ENCODE results near the gene ACOXL. TPM values are rescaled to one million over a fixed set of nuclear protein-coding genes. Genes with fewer than 3 reads are reported as not detected.

The ACOXL gene
- polyA plus RNA-seq, 2 donors, result not detected

DNA sequence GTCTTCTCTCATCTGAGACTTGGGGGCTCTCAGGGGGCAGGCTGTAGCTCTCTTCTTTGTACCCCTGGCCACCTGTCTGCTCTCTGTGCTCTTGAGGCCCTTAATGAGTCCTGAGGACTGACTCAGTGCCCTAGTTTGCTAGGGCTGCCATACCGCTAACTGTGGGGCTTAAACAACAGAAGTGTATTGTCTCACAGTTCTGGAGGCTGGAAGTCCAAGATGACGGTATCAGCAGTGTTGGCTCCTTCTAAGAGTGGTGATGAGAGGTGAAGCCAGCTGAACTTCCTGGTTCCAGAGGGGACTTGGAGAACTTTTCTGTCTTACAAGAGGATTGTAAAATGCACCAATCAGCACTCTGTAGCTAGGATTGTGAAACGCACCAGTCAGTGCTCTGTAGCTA, 67.0 kb downstream of the ACOXL start:
- 94 to 100% methylated on average over 3 of the region's 3 CpGs for WGBS, 2 donors
- no peak overlapping the region for H3K27ac ChIP-seq (ENCODE audit: low read depth in 2 of 2, low read length in 1 of 2)
- no peak overlapping the region for H3K4me3 ChIP-seq (ENCODE audit: low read depth in 1 of 2, low read length in 2 of 2)
- no peaks in the 10 kb centered on the region for H3K36me3 ChIP-seq (ENCODE audit: control insufficient read depth in 2 of 2, insufficient read depth in 2 of 2, low read length in 1 of 2)
- no peaks in the 10 kb centered on the region for H3K4me1 ChIP-seq (ENCODE audit: control insufficient read depth in 2 of 2, insufficient read depth in 2 of 2, low read length in 1 of 2)
- no peaks in the 10 kb centered on the region for H3K9me3 ChIP-seq (ENCODE audit: control insufficient read depth in 2 of 2, insufficient read depth in 1 of 2, low read depth in 1 of 2, low read length in 1 of 2)
- no peaks in the 10 kb centered on the region for H3K27me3 ChIP-seq (ENCODE audit: control insufficient read depth in 1 of 2, insufficient read depth in 2 of 2, low read length in 2 of 2)

- Histone ChIP-seq H3K9me3 (ENCODE audit: control insufficient read depth in 2 of 2, insufficient read depth in 1 of 2, low read depth in 1 of 2, low read length in 1 of 2) (no peaks in the 10 kb centered on the region), H3K27ac (ENCODE audit: low read depth in 2 of 2, low read length in 1 of 2) (no peak overlapping the region), H3K4me3 (ENCODE audit: low read depth in 1 of 2, low read length in 2 of 2) (no peak overlapping the region), H3K36me3 (ENCODE audit: control insufficient read depth in 2 of 2, insufficient read depth in 2 of 2, low read length in 1 of 2) (no peaks in the 10 kb centered on the region), H3K4me1 (ENCODE audit: control insufficient read depth in 2 of 2, insufficient read depth in 2 of 2, low read length in 1 of 2) (no peaks in the 10 kb centered on the region), H3K27me3 (ENCODE audit: control insufficient read depth in 1 of 2, insufficient read depth in 2 of 2, low read length in 2 of 2) (no peaks in the 10 kb centered on the region)
- 64 to 73% methylated on average over 7 of the region's 7 CpGs for WGBS, 2 donors
Observed at GRCh38 chr2:110800611-110801402, 68.4 kb downstream of the ACOXL start.

GRCh38 chr2:110802208-110802932, 70.0 kb downstream of the ACOXL start:
- 72 to 76% methylated on average over 3 of the region's 3 CpGs for WGBS, 2 donors
- Histone ChIP-seq H3K36me3 (ENCODE audit: control insufficient read depth in 2 of 2, insufficient read depth in 2 of 2, low read length in 1 of 2) (no peaks in the 10 kb centered on the region), H3K4me1 (ENCODE audit: control insufficient read depth in 2 of 2, insufficient read depth in 2 of 2, low read length in 1 of 2) (no peaks in the 10 kb centered on the region), H3K9me3 (ENCODE audit: control insufficient read depth in 2 of 2, insufficient read depth in 1 of 2, low read depth in 1 of 2, low read length in 1 of 2) (no peaks in the 10 kb centered on the region), H3K27ac (ENCODE audit: low read depth in 2 of 2, low read length in 1 of 2) (no peak overlapping the region), H3K27me3 (ENCODE audit: control insufficient read depth in 1 of 2, insufficient read depth in 2 of 2, low read length in 2 of 2) (no peaks in the 10 kb centered on the region), H3K4me3 (ENCODE audit: low read depth in 1 of 2, low read length in 2 of 2) (no peak overlapping the region)

- 85 to 86% methylated on average over 3 of the region's 3 CpGs for WGBS, 2 donors
- Histone ChIP-seq H3K36me3 (ENCODE audit: control insufficient read depth in 2 of 2, insufficient read depth in 2 of 2, low read length in 1 of 2) (no peaks in the 10 kb centered on the region), H3K4me1 (ENCODE audit: control insufficient read depth in 2 of 2, insufficient read depth in 2 of 2, low read length in 1 of 2) (no peaks in the 10 kb centered on the region), H3K9me3 (ENCODE audit: control insufficient read depth in 2 of 2, insufficient read depth in 1 of 2, low read depth in 1 of 2, low read length in 1 of 2) (no peaks in the 10 kb centered on the region), H3K4me3 (ENCODE audit: low read depth in 1 of 2, low read length in 2 of 2) (no peak overlapping the region), H3K27ac (ENCODE audit: low read depth in 2 of 2, low read length in 1 of 2) (no peak overlapping the region), H3K27me3 (ENCODE audit: control insufficient read depth in 1 of 2, insufficient read depth in 2 of 2, low read length in 2 of 2) (no peaks in the 10 kb centered on the region)
Observed at GRCh38 chr2:110804433-110804832, 72.1 kb downstream of the ACOXL start.

- Histone ChIP-seq H3K4me1 (ENCODE audit: control insufficient read depth in 2 of 2, insufficient read depth in 2 of 2, low read length in 1 of 2) (no peaks in the 10 kb centered on the region), H3K9me3 (ENCODE audit: control insufficient read depth in 2 of 2, insufficient read depth in 1 of 2, low read depth in 1 of 2, low read length in 1 of 2) (no peaks in the 10 kb centered on the region), H3K27me3 (ENCODE audit: control insufficient read depth in 1 of 2, insufficient read depth in 2 of 2, low read length in 2 of 2) (no peaks in the 10 kb centered on the region), H3K27ac (ENCODE audit: low read depth in 2 of 2, low read length in 1 of 2) (no peak overlapping the region), H3K36me3 (ENCODE audit: control insufficient read depth in 2 of 2, insufficient read depth in 2 of 2, low read length in 1 of 2) (no peaks in the 10 kb centered on the region), H3K4me3 (ENCODE audit: low read depth in 1 of 2, low read length in 2 of 2) (no peak overlapping the region)
- 80 to 81% methylated on average over 10 of the region's 10 CpGs for WGBS, 2 donors
Observed at GRCh38 chr2:110804915-110805314, 72.5 kb downstream of the ACOXL start.

- H3K27ac ChIP-seq (ENCODE audit: low read depth in 2 of 2, low read length in 1 of 2), result no peak overlapping the region
- 70 to 72% methylated on average over 14 of the region's 14 CpGs for WGBS, 2 donors
- no peak overlapping the region for H3K4me3 ChIP-seq (ENCODE audit: low read depth in 1 of 2, low read length in 2 of 2)
- H3K4me1 ChIP-seq (ENCODE audit: control insufficient read depth in 2 of 2, insufficient read depth in 2 of 2, low read length in 1 of 2), result no peaks in the 10 kb centered on the region
- no peaks in the 10 kb centered on the region for H3K27me3 ChIP-seq (ENCODE audit: control insufficient read depth in 1 of 2, insufficient read depth in 2 of 2, low read length in 2 of 2)
- H3K36me3 ChIP-seq (ENCODE audit: control insufficient read depth in 2 of 2, insufficient read depth in 2 of 2, low read length in 1 of 2), result no peaks in the 10 kb centered on the region
- no peaks in the 10 kb centered on the region for H3K9me3 ChIP-seq (ENCODE audit: control insufficient read depth in 2 of 2, insufficient read depth in 1 of 2, low read depth in 1 of 2, low read length in 1 of 2)
Observed at GRCh38 chr2:110805894-110806452, 73.6 kb downstream of the ACOXL start.

- Histone ChIP-seq H3K9me3 (ENCODE audit: control insufficient read depth in 2 of 2, insufficient read depth in 1 of 2, low read depth in 1 of 2, low read length in 1 of 2) (no peaks in the 10 kb centered on the region), H3K4me1 (ENCODE audit: control insufficient read depth in 2 of 2, insufficient read depth in 2 of 2, low read length in 1 of 2) (no peaks in the 10 kb centered on the region), H3K4me3 (ENCODE audit: low read depth in 1 of 2, low read length in 2 of 2) (no peak overlapping the region), H3K27me3 (ENCODE audit: control insufficient read depth in 1 of 2, insufficient read depth in 2 of 2, low read length in 2 of 2) (no peaks in the 10 kb centered on the region), H3K36me3 (ENCODE audit: control insufficient read depth in 2 of 2, insufficient read depth in 2 of 2, low read length in 1 of 2) (no peaks in the 10 kb centered on the region), H3K27ac (ENCODE audit: low read depth in 2 of 2, low read length in 1 of 2) (no peak overlapping the region)
- 67 to 74% methylated on average over 12 of the region's 12 CpGs for WGBS, 2 donors
Observed at GRCh38 chr2:110807522-110807921, 75.1 kb downstream of the ACOXL start.

- H3K9me3 ChIP-seq (ENCODE audit: control insufficient read depth in 2 of 2, insufficient read depth in 1 of 2, low read depth in 1 of 2, low read length in 1 of 2), result no peaks in the 10 kb centered on the region
- 81 to 83% methylated on average over 2 of the region's 2 CpGs for WGBS, 2 donors
- H3K27ac ChIP-seq (ENCODE audit: low read depth in 2 of 2, low read length in 1 of 2), result no peak overlapping the region
- no peaks in the 10 kb centered on the region for H3K36me3 ChIP-seq (ENCODE audit: control insufficient read depth in 2 of 2, insufficient read depth in 2 of 2, low read length in 1 of 2)
- H3K27me3 ChIP-seq (ENCODE audit: control insufficient read depth in 1 of 2, insufficient read depth in 2 of 2, low read length in 2 of 2), result no peaks in the 10 kb centered on the region
- no peaks in the 10 kb centered on the region for H3K4me1 ChIP-seq (ENCODE audit: control insufficient read depth in 2 of 2, insufficient read depth in 2 of 2, low read length in 1 of 2)
- H3K4me3 ChIP-seq (ENCODE audit: low read depth in 1 of 2, low read length in 2 of 2), result no peak overlapping the region
Observed at GRCh38 chr2:110810404-110810803, 78.0 kb downstream of the ACOXL start.

DNA sequence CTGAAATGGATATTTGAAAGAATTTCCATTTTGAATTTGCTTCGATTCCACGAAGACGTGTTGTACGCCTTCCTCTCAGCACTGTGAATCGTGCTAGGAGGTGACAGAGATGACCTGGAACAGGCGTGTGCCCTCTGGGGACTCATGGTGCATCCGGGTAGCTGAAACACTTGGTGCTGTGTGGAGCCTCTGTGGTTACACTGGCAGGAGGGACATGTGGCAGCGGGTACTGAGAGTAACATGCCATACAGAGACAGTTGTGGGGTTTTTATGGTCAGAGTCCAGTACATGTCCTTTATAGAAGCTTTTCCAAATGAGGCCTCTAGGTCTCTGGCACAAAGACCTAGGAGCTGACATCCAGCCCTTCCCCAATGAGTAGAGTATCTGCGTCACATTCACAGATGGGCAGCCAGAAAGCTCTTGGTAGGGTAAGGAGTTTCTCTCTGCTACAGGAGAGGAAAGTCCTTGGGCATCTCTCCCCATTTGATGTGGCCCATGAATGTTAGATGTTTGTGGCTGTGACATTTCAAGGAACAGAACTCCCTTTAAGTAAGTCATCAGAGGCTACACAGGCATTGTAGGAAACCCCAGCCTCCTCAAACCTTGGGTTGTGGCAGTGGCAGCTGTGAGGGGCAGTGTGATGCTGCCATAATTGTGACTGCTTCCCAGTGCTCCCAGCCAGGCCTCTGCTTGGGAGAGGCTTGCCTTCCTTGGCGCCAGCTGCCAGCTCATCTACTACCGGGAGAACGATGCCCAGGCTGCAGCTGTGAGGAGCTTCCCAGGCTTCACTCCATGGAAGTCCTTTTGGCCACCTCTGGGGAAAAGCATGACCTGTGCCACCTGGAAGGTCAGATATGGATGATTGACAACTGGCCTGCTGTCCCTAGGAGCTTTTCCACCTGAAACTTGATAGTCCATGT, 80.6 kb downstream of the ACOXL start:
- H3K27me3 ChIP-seq (ENCODE audit: control insufficient read depth in 1 of 2, insufficient read depth in 2 of 2, low read length in 2 of 2), result no peaks in the 10 kb centered on the region
- H3K9me3 ChIP-seq (ENCODE audit: control insufficient read depth in 2 of 2, insufficient read depth in 1 of 2, low read depth in 1 of 2, low read length in 1 of 2), result no peaks in the 10 kb centered on the region
- H3K4me3 ChIP-seq (ENCODE audit: low read depth in 1 of 2, low read length in 2 of 2), result no peak overlapping the region
- H3K27ac ChIP-seq (ENCODE audit: low read depth in 2 of 2, low read length in 1 of 2), result no peak overlapping the region
- H3K4me1 ChIP-seq (ENCODE audit: control insufficient read depth in 2 of 2, insufficient read depth in 2 of 2, low read length in 1 of 2), result no peaks in the 10 kb centered on the region
- 91 to 92% methylated on average over 12 of the region's 12 CpGs for WGBS, 2 donors
- H3K36me3 ChIP-seq (ENCODE audit: control insufficient read depth in 2 of 2, insufficient read depth in 2 of 2, low read length in 1 of 2), result no peaks in the 10 kb centered on the region

Data from esophagus (tissue), 2 donors.